Mesenchymal stem cell (in vitro differentiated cells and primary cell): Measurements from ENCODE around the gene CLCN5.

Experiments used
- DNase-seq: peaks from one replicate; pipeline ENCODE4 v3.0.0-alpha.2; 2013
- H2AFZ ChIP-seq: one replicate; pipeline ENCODE4 v1.6.1; 2013; ENCODE audit warnings: low read depth, mild to moderate bottlenecking, control low read depth, inconsistent platforms, low read length, moderate library complexity
- H2AK5ac ChIP-seq: 2 replicates; pipeline ENCODE4 v1.6.1; 2013; ENCODE audit warnings: low read length, moderate library complexity, mild to moderate bottlenecking, inconsistent platforms; ENCODE audit not compliant: severe bottlenecking
- H2BK120ac ChIP-seq: one replicate; pipeline ENCODE4 v1.6.1; 2013; ENCODE audit warnings: low read depth, mild to moderate bottlenecking, inconsistent platforms, low read length, moderate library complexity
- H2BK12ac ChIP-seq, 2 experiments: one replicate each; pipeline ENCODE4 v1.6.1; 2013; ENCODE audit warnings: inconsistent platforms in 2 of 2, low read length in 2 of 2, mild to moderate bottlenecking in 2 of 2, moderate library complexity in 2 of 2, control low read depth in 1 of 2
- H2BK15ac ChIP-seq: one replicate; pipeline ENCODE4 v1.6.1; 2013; ENCODE audit warnings: mild to moderate bottlenecking, low read depth, inconsistent platforms; ENCODE audit not compliant: poor library complexity, severe bottlenecking
- H2BK5ac ChIP-seq: 2 replicates; pipeline ENCODE4 v1.6.1; 2013; ENCODE audit warnings: low read depth, mild to moderate bottlenecking, low read length, control low read depth, inconsistent platforms; ENCODE audit not compliant: poor library complexity, severe bottlenecking
- H3K14ac ChIP-seq, 2 experiments: one replicate each; pipeline ENCODE4 v1.6.1; 2013; ENCODE audit warnings: inconsistent platforms in 2 of 2, low read length in 2 of 2, control low read depth in 1 of 2, mild to moderate bottlenecking in 1 of 2, moderate library complexity in 1 of 2
- H3K18ac ChIP-seq, 2 experiments: one replicate each; pipeline ENCODE4 v1.6.1; 2013; ENCODE audit warnings: inconsistent platforms in 2 of 2, low read length in 2 of 2, control low read depth in 1 of 2, low read depth in 1 of 2, mild to moderate bottlenecking in 1 of 2
- H3K23ac ChIP-seq, 2 experiments: one replicate each; pipeline ENCODE4 v1.6.1; 2013; ENCODE audit warnings: inconsistent platforms in 2 of 2, low read length in 2 of 2, mild to moderate bottlenecking in 2 of 2, moderate library complexity in 2 of 2, control low read depth in 1 of 2
- H3K27ac ChIP-seq: 2 replicates; pipeline ENCODE4 v1.5.1; 2013; ENCODE audit warnings: mild to moderate bottlenecking, moderate library complexity, low read length, control low read depth, inconsistent platforms; ENCODE audit not compliant: poor library complexity, severe bottlenecking
- H3K27me3 ChIP-seq, 2 experiments: 2 replicates each; pipeline versions ENCODE4 v1.6.1 to v1.7.0; 2013; ENCODE audit warnings: low read length in 2 of 2, mild to moderate bottlenecking in 2 of 2, moderate library complexity in 2 of 2, control low read depth in 1 of 2, inconsistent platforms in 1 of 2; ENCODE audit not compliant: control insufficient read depth in 1 of 2, insufficient read depth in 1 of 2
- H3K36me3 ChIP-seq, 2 experiments: 2 replicates each; pipeline versions ENCODE4 v1.6.1 to v1.7.0; 2013; ENCODE audit warnings: low read length in 2 of 2, control low read depth in 1 of 2, inconsistent platforms in 1 of 2, low read depth in 1 of 2, mild to moderate bottlenecking in 1 of 2; ENCODE audit not compliant: insufficient read depth in 2 of 2, control insufficient read depth in 1 of 2
- H3K4ac ChIP-seq, 2 experiments: one replicate each; pipeline ENCODE4 v1.6.1; 2013; ENCODE audit warnings: inconsistent platforms in 2 of 2, low read length in 2 of 2, mild to moderate bottlenecking in 2 of 2, moderate library complexity in 2 of 2, control low read depth in 1 of 2, low read depth in 1 of 2
- H3K4me1 ChIP-seq: 2 replicates; pipeline ENCODE4 v1.6.1; 2013; ENCODE audit warnings: low read depth, low read length, control low read depth; ENCODE audit not compliant: control insufficient read depth, insufficient read depth
- H3K4me2 ChIP-seq: 2 replicates; pipeline ENCODE4 v1.6.1; 2013; ENCODE audit warnings: low read length, mild to moderate bottlenecking, inconsistent platforms; ENCODE audit not compliant: poor library complexity, severe bottlenecking
- H3K4me3 ChIP-seq, 2 experiments: 2 replicates each; pipeline versions ENCODE4 v1.5.1 to v1.7.0; 2013; ENCODE audit warnings: low read length in 2 of 2, mild to moderate bottlenecking in 2 of 2, control low read depth in 1 of 2, low read depth in 1 of 2; ENCODE audit not compliant: insufficient read depth in 1 of 2
- H3K79me1 ChIP-seq: replicated peaks from 2 replicates; pipeline ENCODE4 v1.6.1; 2013; ENCODE audit warnings: mild to moderate bottlenecking, control low read depth, low read length, inconsistent platforms; ENCODE audit not compliant: poor library complexity, severe bottlenecking
- H3K9ac ChIP-seq: 2 replicates; pipeline ENCODE4 v1.7.0; 2013; ENCODE audit warnings: mild to moderate bottlenecking, low read length, moderate library complexity
- H3K9me3 ChIP-seq: 2 replicates; pipeline ENCODE4 v1.7.0; 2013; ENCODE audit warnings: mild to moderate bottlenecking, low read length; ENCODE audit not compliant: control insufficient read depth
- H4K8ac ChIP-seq: one replicate; pipeline ENCODE4 v1.6.1; 2013; ENCODE audit warnings: inconsistent platforms, mild to moderate bottlenecking, low read length, moderate library complexity
- H4K91ac ChIP-seq: one replicate; pipeline ENCODE4 v1.6.1; 2013; ENCODE audit warnings: mild to moderate bottlenecking, low read length, inconsistent platforms
- WGBS: methylation state at CpG from one replicate; pipeline ENCODE4 v1.1.7; 2013; ENCODE audit warnings: mixed read lengths; 5-methylcytosine and 5-hydroxymethylcytosine counted together

CLCN5 gene

DNA sequence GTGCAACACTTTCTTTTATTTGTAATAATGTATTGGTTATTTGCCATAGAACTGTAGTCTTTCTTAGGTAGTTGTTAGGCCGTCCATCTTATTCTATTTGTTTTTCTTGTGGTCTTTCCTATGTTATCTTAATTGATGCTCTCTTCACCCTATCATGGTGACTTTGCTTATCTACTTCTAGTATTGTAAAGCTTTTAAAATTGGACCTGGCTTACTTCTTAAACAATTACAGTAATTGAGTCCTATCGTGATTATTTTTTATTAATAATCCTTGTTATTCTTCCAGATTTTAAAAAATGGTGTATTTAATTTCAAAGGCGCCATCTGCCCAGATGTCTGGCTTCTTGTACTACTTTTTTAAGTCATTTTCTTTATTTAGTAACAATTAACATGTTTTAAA is 63.7 kb downstream of the CLCN5 start:
- Histone ChIP-seq H4K8ac (no peak overlapping the region), H3K4me2 (no peak overlapping the region), H3K4me1 (no peaks in the 10 kb centered on the region), H2BK120ac (no peak overlapping the region), H3K4me3 (no peak overlapping the region), H3K27ac (no peak overlapping the region), H2AFZ (no peak overlapping the region), H3K4ac (no peak overlapping the region), H3K23ac (no peak overlapping the region), H2BK15ac (no peak overlapping the region), H2BK12ac (no peak overlapping the region), H3K36me3 (no peaks in the 10 kb centered on the region), H3K27me3 (no peaks in the 10 kb centered on the region), H4K91ac (no peak overlapping the region), H3K9me3 (no peaks in the 10 kb centered on the region), H3K18ac (no peak overlapping the region), H3K14ac (no peak overlapping the region), H2AK5ac (no peak overlapping the region), H3K9ac (no peak overlapping the region), H2BK5ac (no peak overlapping the region), H3K79me1 (no peaks in the 10 kb centered on the region)
- WGBS, result no CpG with 5 or more reads among the region's 3 CpGs
- no peak for DNase-seq

DNA sequence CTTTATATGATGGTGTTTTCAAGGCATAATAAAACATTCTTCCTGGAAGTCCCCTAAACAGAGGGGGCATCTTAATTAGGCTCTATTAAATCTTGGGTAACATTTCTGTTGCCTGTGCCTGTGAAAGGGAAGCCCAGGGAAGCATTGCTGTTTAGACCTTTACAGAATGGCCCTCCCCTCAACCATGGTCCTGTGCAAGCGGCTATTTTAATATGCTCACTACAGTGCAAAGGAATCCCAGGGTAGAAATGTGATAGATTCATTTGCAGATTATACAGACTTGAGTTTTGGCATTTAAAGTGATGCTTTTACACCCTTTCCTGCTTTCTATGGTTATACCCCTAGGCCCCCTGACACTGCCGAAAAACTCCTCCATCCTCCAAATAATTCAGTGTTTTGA is 65.3 kb downstream of the CLCN5 start:
- H3K27ac ChIP-seq, result no peak overlapping the region
- H3K4me3 ChIP-seq, result no peak overlapping the region
- no peaks in the 10 kb centered on the region for H3K79me1 ChIP-seq
- no peak for DNase-seq
- H3K14ac ChIP-seq, result no peak overlapping the region
- H2AFZ ChIP-seq, result no peak overlapping the region
- H3K9me3 ChIP-seq, result no peaks in the 10 kb centered on the region
- WGBS, result 94% methylated on average over 1 of the region's 2 CpGs
- H3K18ac ChIP-seq, result no peak overlapping the region
- no peak overlapping the region for H2BK5ac ChIP-seq
- H3K9ac ChIP-seq, result no peak overlapping the region
- no peak overlapping the region for H4K8ac ChIP-seq
- no peak overlapping the region for H3K4me2 ChIP-seq
- no peak overlapping the region for H3K4ac ChIP-seq
- no peak overlapping the region for H2AK5ac ChIP-seq
- H4K91ac ChIP-seq, result no peak overlapping the region
- H3K27me3 ChIP-seq, result peaks cover 0 to 3% of the 10 kb centered on the region in 2 experiments
- H3K23ac ChIP-seq, result no peak overlapping the region
- no peak overlapping the region for H2BK12ac ChIP-seq
- H2BK15ac ChIP-seq, result no peak overlapping the region
- no peaks in the 10 kb centered on the region for H3K36me3 ChIP-seq
- no peaks in the 10 kb centered on the region for H3K4me1 ChIP-seq
- H2BK120ac ChIP-seq, result no peak overlapping the region

DNA sequence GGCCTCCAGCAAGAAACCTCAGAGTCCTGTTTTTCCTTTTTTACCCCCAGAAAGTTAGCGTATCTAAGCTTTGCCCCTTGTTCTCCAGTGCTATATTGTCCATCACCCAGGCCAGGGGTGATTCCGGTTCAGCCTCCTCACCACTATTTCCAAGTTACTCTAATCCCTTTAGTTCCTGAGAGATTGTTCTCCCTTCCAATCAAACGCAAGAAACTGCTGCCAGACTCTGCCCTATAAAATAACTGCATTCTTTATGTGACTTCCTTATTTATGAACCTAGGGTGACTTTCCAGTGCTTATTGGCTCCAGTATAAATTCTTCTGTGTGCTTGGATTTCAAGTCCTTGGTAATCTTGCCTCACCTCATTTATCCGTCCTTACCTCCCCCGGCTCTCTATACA is 65.7 kb downstream of the CLCN5 start:
- DNase-seq, result no peak
- H2BK120ac ChIP-seq, result no peak overlapping the region
- H3K36me3 ChIP-seq, result no peaks in the 10 kb centered on the region
- no peak overlapping the region for H3K4ac ChIP-seq
- no peak overlapping the region for H3K4me2 ChIP-seq
- H3K27ac ChIP-seq, result no peak overlapping the region
- no peak overlapping the region for H3K4me3 ChIP-seq
- no peak overlapping the region for H2BK5ac ChIP-seq
- H3K79me1 ChIP-seq, result no peaks in the 10 kb centered on the region
- no peak overlapping the region for H2BK12ac ChIP-seq
- no peak overlapping the region for H3K23ac ChIP-seq
- WGBS, result 77% methylated on average over 4 of the region's 5 CpGs
- H3K4me1 ChIP-seq, result no peaks in the 10 kb centered on the region
- no peak overlapping the region for H2AK5ac ChIP-seq
- no peak overlapping the region for H4K91ac ChIP-seq
- H3K9ac ChIP-seq, result no peak overlapping the region
- no peak overlapping the region for H2AFZ ChIP-seq
- H3K27me3 ChIP-seq, result peaks cover 0 to 3% of the 10 kb centered on the region in 2 experiments
- H2BK15ac ChIP-seq, result no peak overlapping the region
- no peak overlapping the region for H4K8ac ChIP-seq
- H3K9me3 ChIP-seq, result no peaks in the 10 kb centered on the region
- H3K14ac ChIP-seq, result no peak overlapping the region
- no peak overlapping the region for H3K18ac ChIP-seq

DNA sequence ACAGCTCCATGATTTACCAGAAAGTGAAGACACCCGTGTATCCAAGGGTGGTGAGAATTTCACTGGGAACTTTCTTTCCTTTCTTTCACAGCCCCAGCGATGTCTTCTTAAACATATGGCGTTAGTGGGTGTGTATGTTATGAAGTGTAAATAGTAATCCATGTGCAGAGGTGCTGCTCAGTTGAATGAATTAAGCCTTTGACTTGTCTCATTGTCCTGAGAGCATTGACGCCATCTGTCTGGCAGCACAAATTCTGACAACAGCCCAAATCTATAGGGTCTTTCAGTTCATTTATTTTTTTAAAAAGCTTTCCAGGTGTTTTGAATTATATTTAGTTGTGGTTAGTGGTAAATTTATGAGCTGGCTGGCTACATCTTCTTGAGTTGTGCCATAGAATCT is 69.4 kb downstream of the CLCN5 start:
- no peaks in the 10 kb centered on the region for H3K36me3 ChIP-seq
- no peak overlapping the region for H4K91ac ChIP-seq
- H3K4ac ChIP-seq, result no peak overlapping the region
- H2AFZ ChIP-seq, result no peak overlapping the region
- H3K4me3 ChIP-seq, result no peak overlapping the region
- H4K8ac ChIP-seq, result no peak overlapping the region
- H2BK120ac ChIP-seq, result no peak overlapping the region
- no peaks in the 10 kb centered on the region for H3K9me3 ChIP-seq
- no peak overlapping the region for H3K14ac ChIP-seq
- H3K4me1 ChIP-seq, result no peaks in the 10 kb centered on the region
- no peak overlapping the region for H2AK5ac ChIP-seq
- no CpG with 5 or more reads among the region's 4 CpGs for WGBS
- no peak overlapping the region for H3K18ac ChIP-seq
- no peak overlapping the region for H3K23ac ChIP-seq
- no peak overlapping the region for H3K27ac ChIP-seq
- H2BK15ac ChIP-seq, result no peak overlapping the region
- no peak overlapping the region for H3K4me2 ChIP-seq
- H3K9ac ChIP-seq, result no peak overlapping the region
- no peak overlapping the region for H2BK5ac ChIP-seq
- H3K79me1 ChIP-seq, result no peaks in the 10 kb centered on the region
- DNase-seq, result no peak
- H2BK12ac ChIP-seq, result no peak overlapping the region
- H3K27me3 ChIP-seq, result peaks cover 0 to 9% of the 10 kb centered on the region in 2 experiments
